ENCODE data around the gene ARF3.
"Not testable (repeated sequence)": the region's sequence is repeated elsewhere in the genome, so short reads cannot be mapped to it uniquely, and the experiment has no call there.

Gene ARF3

GRCh38 chr12:48925304-48926011, 31.8 kb downstream of the ARF3 start, which contains the start of gene FKBP11:
Gene FKBP11 (minus strand): TSS chr12:48925492. CDS start chr12:48925428, 64 bp downstream.
- DNase-seq, result peak; percentile 79

GRCh38 chr12:48924617-48925303, 32.5 kb downstream of the ARF3 start:
- DNase-seq, result peak; percentile 81

DNA sequence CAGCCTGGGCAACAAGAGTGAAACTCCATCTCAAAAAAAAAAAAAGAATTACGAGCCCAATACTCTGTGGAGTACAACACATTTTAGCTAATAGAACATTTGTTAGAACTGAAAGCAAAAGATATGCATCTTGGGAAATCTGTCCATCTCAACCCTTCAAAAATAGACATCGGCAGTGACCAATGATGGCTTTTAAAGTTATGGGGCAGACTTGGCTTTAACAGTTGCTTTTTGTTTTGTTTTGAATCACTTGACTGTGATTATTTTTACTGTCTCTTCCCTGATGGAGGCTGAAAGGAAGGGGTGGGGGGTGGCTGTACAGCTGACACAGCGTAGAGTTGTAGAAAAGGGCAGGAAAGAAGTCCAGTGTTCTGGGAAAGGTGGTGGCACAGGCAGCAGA, 34.2 kb downstream of the ARF3 start:
- DNase-seq, result no peak

DNA sequence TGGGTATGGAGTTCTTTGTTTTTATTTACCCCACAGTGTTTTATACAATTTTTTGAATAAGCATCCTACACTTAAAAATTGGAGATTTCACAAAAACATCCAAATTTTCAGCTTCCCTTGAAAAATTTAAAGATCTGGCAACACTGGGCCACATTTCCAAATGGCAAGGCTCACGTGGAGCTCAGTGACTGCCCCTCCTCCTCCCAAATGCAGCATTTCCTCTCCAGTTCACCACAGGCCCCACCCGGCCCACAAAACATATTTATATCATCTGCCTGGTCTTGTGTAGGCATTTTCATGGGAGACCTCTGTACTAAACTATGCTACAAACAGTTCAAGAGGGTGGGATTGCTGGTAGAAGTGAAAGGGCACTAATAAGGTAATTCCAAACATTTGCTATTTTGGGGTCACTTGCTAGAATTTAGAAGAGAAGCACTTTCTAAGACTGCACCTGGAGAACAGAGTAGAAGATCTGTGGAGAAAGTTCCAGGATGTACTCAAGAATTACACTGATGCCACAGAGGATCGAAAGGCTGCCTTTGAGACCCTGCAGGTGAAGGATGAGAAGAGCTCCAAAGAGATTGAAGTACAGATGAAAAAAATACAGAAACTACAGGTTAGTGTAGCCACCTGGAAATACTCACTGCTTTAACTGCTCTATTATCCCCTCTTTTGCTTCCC, 39.3 kb downstream of the ARF3 start:
- DNase-seq, result peak; percentile 50

GRCh38 chr12:48910196-48910595, 47.1 kb downstream of the ARF3 start:
- no peak for DNase-seq

DNA sequence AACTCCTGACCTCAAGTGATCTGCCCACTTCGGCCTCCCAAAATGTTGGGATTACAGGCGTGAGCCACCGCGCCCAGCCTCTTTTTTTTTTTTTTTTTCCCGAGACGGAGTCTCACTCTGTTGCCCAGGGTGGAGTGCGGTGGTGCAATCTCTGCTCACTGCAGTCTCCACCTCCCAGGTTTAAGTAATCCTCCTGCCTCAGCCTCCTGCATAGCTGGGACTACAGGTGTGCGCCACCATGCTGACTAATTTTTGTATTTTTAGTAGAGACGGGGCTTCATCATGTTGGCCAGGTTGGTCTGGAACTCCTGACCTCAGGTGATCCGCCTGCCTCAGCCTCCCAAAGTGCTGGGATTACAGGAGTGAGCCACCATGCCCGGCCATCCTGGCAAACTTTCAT, 47.6 kb downstream of the ARF3 start:
- not testable (repeated sequence) for DNase-seq

- DNase-seq, result no peak
Measured at GRCh38 chr12:48907245-48907644, 50.0 kb downstream of the ARF3 start.

DNA sequence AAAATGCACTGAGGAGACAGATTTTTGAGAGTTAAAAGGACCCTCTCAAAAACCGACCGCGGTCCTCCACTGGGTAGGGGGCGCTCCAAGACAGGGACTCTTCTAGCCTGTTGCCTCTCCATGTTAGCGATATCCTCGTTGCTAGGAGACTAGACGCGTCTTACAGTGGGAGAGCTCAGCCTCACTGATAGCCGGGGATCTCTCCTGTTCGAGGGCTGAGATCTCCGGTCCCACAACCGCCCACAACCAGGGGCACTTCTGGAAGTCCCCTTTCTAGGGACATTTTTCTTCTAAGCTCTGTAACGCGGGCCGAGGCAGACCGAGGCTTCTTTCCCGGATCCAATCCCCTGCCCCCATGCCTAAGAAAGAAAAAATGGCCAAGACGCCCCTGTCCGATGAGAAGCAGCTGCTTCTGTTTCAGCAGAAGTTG, 53.3 kb downstream of the ARF3 start:
- peak; percentile 91 for DNase-seq

DNA sequence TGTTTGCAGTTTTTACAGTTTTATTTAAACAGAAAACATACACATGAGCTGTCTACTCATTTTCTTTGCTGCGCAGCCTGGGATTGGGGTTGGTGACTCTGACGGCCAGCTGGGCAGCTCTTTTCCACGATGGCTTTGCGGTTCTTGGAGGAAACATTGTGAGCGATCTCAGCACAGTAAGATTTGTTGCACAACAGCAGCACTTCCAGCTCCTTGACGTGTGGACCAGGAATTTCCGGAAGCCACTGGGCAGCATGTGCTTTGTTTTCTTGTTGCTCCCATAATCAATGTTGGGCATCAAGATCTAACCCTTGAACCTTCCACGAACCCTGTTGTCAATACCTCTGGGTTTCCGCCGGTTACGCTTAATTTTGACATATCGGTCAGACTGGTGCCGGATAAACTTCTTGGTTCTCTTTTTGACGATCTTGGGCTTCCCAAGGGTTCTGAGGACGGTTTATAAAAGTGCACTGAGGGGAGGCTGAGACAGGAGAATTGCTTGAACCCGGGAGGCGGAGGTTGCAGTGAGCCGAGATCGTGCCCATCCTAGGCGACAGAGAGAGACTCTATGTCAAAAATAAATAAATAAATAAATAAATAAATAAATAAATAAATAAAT, 53.8 kb downstream of the ARF3 start:
- no peak for DNase-seq

DNA sequence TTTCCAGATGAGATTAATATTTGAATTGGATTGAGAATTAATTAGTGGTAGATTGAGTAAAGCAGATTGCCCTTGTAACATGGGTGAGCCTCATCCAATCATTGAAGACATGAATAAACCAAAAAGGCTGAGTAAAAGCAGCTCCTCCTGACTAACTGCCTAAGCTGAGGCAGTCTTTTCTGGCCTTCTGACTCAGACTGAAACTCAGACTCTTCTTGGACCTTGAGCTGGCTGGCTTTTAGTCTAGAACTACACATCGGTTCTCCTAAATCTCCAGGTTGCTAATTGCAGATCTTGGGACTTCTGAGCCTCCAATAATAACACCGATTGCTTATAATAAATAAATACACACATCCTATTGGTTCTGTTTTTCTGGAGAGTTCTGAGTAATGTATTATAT, 56.0 kb downstream of the ARF3 start:
- no peak for DNase-seq

- no peak for DNase-seq
Measured at GRCh38 chr12:48899651-48900050, 57.6 kb downstream of the ARF3 start.

GRCh38 chr12:48894271-48894670, 63.0 kb downstream of the ARF3 start:
- DNase-seq, result no peak

DNA sequence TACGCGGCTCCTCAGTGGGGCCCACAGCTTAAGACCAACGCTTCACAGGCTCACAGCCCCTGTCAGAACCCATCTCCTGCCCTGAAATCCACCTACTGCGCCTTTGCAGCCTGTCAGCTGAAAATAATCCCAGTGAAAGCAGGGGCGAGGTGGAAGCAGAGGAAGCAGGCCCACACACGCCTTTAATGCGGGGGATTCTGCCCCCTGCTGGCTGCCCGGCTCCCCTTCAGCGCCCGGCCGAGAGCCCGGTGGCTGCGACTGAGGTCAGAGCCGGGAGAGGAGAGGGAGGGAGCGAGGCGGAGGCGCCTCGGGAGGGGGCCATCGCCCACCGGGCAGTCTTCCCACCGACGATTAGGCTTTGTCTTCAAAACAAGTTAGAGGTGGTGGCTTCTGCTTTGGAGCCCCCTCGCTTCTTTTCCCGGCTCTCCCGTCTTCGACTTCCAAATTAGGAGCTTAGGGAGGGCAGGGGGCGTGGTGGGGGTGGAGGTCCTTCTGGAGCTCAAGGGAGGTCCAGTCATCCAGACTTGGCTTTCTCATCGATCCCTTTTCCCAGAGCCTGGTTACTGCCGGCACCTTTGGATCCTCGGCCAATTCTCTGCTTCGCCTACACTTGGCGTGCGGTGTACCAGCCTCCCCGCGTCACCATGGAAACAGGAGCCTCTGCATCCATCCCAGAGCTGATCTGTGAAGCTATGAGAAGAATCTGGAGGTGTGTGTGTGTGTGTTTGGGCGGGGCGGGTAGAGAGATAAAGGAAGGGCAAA, 66.4 kb downstream of the ARF3 start:
- peak; percentile 88 for DNase-seq

GRCh38 chr12:48889679-48890078, 67.6 kb downstream of the ARF3 start:
- no peak for DNase-seq

All from femur (tissue), 1 donor.